Upper lobe of left lung (tissue), 4 donors: Measurements from ENCODE around the gene HSDL1.

Experiments
- POLR2A ChIP-seq, 4 donors: fragments of 450-650 bp; IDR thresholded peaks; one replicate each; pipeline ENCODE4 v1.5.1; 2016 to 2017; ENCODE audit warnings: antibody characterized with exemption in 4 of 4, mild to moderate bottlenecking in 2 of 4
- POLR2AphosphoS5 ChIP-seq, 2 donors: sonication (generic); formaldehyde crosslinking; IDR thresholded peaks; one replicate each; pipeline ENCODE4 v1.5.1; 2017; ENCODE audit warnings: antibody characterized with exemption in 2 of 2
- TF ChIP-seq, protein P1 (sequence below), 6 experiments: fragments of 450-650 bp in 4 of 6; fragments of 200-600 bp in 2 of 6; sonication (generic) in 2 of 6; IDR thresholded peaks; one replicate each; pipeline ENCODE4 v1.5.1; 2016 to 2019; ENCODE audit warnings: antibody characterized with exemption in 6 of 6

DNA sequence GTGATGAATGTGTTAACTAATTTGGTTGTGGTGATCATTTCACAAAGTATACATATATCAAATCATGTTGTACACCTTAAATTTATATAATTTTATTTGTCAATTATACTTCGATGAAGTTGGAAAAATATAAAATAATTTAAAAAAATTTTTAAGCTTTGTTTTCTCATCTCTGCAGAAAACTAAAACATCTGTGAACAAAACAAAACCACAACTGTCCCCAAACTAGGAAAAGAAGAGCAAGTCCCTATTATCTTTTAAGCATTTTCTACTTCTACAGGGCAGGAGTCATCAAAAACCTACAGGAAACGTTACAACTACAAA lies 6.5 kb downstream of the HSDL1 start:
- no peak for TF ChIP-seq POLR2A (IDR thresholded peaks at IDR 0.05)
- TF ChIP-seq, protein P1, sequence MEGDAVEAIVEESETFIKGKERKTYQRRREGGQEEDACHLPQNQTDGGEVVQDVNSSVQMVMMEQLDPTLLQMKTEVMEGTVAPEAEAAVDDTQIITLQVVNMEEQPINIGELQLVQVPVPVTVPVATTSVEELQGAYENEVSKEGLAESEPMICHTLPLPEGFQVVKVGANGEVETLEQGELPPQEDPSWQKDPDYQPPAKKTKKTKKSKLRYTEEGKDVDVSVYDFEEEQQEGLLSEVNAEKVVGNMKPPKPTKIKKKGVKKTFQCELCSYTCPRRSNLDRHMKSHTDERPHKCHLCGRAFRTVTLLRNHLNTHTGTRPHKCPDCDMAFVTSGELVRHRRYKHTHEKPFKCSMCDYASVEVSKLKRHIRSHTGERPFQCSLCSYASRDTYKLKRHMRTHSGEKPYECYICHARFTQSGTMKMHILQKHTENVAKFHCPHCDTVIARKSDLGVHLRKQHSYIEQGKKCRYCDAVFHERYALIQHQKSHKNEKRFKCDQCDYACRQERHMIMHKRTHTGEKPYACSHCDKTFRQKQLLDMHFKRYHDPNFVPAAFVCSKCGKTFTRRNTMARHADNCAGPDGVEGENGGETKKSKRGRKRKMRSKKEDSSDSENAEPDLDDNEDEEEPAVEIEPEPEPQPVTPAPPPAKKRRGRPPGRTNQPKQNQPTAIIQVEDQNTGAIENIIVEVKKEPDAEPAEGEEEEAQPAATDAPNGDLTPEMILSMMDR (IDR thresholded peaks at IDR 0.05), result no peak
- TF ChIP-seq POLR2AphosphoS5 (IDR thresholded peaks at IDR 0.05), result no peak
